ENCODE measurements around the gene HEATR5A. TPM values are rescaled to one million over a fixed set of nuclear protein-coding genes. Genes with fewer than 3 reads are reported as not detected.
A peak's percentile ranks its signal among the peaks of the same experiment; 100 is the strongest.
"Not testable (repeated sequence)": the region's sequence is repeated elsewhere in the genome, so short reads cannot be mapped to it uniquely, and the experiment has no call there.

Gene HEATR5A
- total RNA-seq, 1 experiment from 2014 or later, result 31.6 TPM

GRCh38 chr14:31257554-31258426 is 162.6 kb downstream of the HEATR5A start:
- not testable (repeated sequence) for DNase-seq (ENCODE audit: low spot score)

GRCh38 chr14:31257244-31257553 is 163.2 kb downstream of the HEATR5A start:
- no peak for DNase-seq (ENCODE audit: low spot score)

GRCh38 chr14:31256534-31257243 is 163.7 kb downstream of the HEATR5A start:
- DNase-seq (ENCODE audit: low spot score), result no peak

GRCh38 chr14:31255918-31256317 is 164.4 kb downstream of the HEATR5A start:
- DNase-seq (ENCODE audit: low spot score), result not testable (repeated sequence)

GRCh38 chr14:31255286-31255685 is 165.1 kb downstream of the HEATR5A start:
- no peak for DNase-seq (ENCODE audit: low spot score)

GRCh38 chr14:31253746-31254471 is 166.4 kb downstream of the HEATR5A start:
- no peak for DNase-seq (ENCODE audit: low spot score)

- no peak for DNase-seq (ENCODE audit: low spot score)
Observed at GRCh38 chr14:31252865-31253264, 167.5 kb downstream of the HEATR5A start.

- peak; percentile 16 for DNase-seq (ENCODE audit: low spot score)
Observed at GRCh38 chr14:31251028-31251958, 169.1 kb downstream of the HEATR5A start.

- no peak for DNase-seq (ENCODE audit: low spot score)
Observed at GRCh38 chr14:31244626-31245025, 175.7 kb downstream of the HEATR5A start.

GRCh38 chr14:31243860-31244259 is 176.5 kb downstream of the HEATR5A start:
- DNase-seq (ENCODE audit: low spot score), result no peak

- peak; percentile 20 for DNase-seq (ENCODE audit: low spot score)
Observed at GRCh38 chr14:31242161-31242940, 178.0 kb downstream of the HEATR5A start.

Other genes starting within 250 kb of the HEATR5A start
- 74.3 and 99.6 TPM in 2 replicates for gene HECTD1, start 212.8 kb downstream of the HEATR5A start, total RNA-seq (2014; rRNA removed; shearing (Covaris generic))
- gene DTD2, start 37.0 kb upstream of the HEATR5A start, total RNA-seq (2014; rRNA removed; shearing (Covaris generic)), result 23.7 and 29.9 TPM in 2 replicates
- gene GPR33, start 67.5 kb upstream of the HEATR5A start, total RNA-seq (2014; rRNA removed; shearing (Covaris generic)), result not detected in 2 replicates
- gene NUBPL, start 140.9 kb upstream of the HEATR5A start, total RNA-seq (2014; rRNA removed; shearing (Covaris generic)), result 9.8 and 9.9 TPM in 2 replicates